Eye (tissue), 1 donor: ENCODE results near the gene MTMR4.
"Not testable (repeated sequence)": the region's sequence is repeated elsewhere in the genome, so short reads cannot be mapped to it uniquely, and the experiment has no call there.

Source experiments
- DNase-seq: peaks from one replicate; pipeline ENCODE4 v3.0.0-alpha.2; 2015

MTMR4 gene

GRCh38 chr17:58491510-58492045 lies 22.9 kb downstream of the MTMR4 start:
- no peak for DNase-seq

- no peak for DNase-seq
These were observed 26.0 kb downstream of the MTMR4 start for GRCh38 chr17:58488428-58488890.

- peak; percentile 50 for DNase-seq
These were observed 26.6 kb downstream of the MTMR4 start, which contains the start of gene HSF5 for GRCh38 chr17:58487589-58488427. HSF5 (minus strand) TSS chr17:58488408; CDS start chr17:58488274, 134 bp downstream.

GRCh38 chr17:58484600-58484999 lies 29.8 kb downstream of the MTMR4 start:
- no peak for DNase-seq

GRCh38 chr17:58481798-58482197 lies 32.6 kb downstream of the MTMR4 start:
- DNase-seq = not testable (repeated sequence)

- DNase-seq = no peak
These were observed 34.3 kb downstream of the MTMR4 start for GRCh38 chr17:58480090-58480489.

GRCh38 chr17:58476812-58477211 lies 37.6 kb downstream of the MTMR4 start:
- no peak for DNase-seq

- DNase-seq = no peak
These were observed 38.5 kb downstream of the MTMR4 start for GRCh38 chr17:58475985-58476384.

GRCh38 chr17:58470356-58470755 lies 44.1 kb downstream of the MTMR4 start:
- DNase-seq = no peak

- DNase-seq = no peak
These were observed 45.5 kb downstream of the MTMR4 start for GRCh38 chr17:58468944-58469343.

GRCh38 chr17:58455491-58455890 lies 58.9 kb downstream of the MTMR4 start:
- no peak for DNase-seq

- no peak for DNase-seq
These were observed 61.7 kb downstream of the MTMR4 start for GRCh38 chr17:58452738-58453137.

GRCh38 chr17:58447039-58447975 lies 67.1 kb downstream of the MTMR4 start:
- peak; percentile 73 for DNase-seq

- no peak for DNase-seq
These were observed 68.4 kb downstream of the MTMR4 start for GRCh38 chr17:58446086-58446485.
